H7 (cell line): ENCODE results near the gene C4B. TPM values are rescaled to one million over a fixed set of nuclear protein-coding genes. Genes with fewer than 3 reads are reported as not detected.
A peak's percentile ranks its signal among the peaks of the same experiment; 100 is the strongest.
"Not testable (repeated sequence)": the region's sequence is repeated elsewhere in the genome, so short reads cannot be mapped to it uniquely, and the experiment has no call there.

Source experiments
- DNase-seq: peaks from one replicate; pipeline ENCODE4 v3.0.0; 2012
- H3K27me3 ChIP-seq: 2 replicates; pipeline ENCODE4 v1.6.0; 2011; ENCODE audit warnings: mild to moderate bottlenecking, low read length; ENCODE audit not compliant: control insufficient read depth, insufficient read depth
- H3K36me3 ChIP-seq: replicated peaks from 2 replicates; pipeline ENCODE4 v1.5.1; 2011; ENCODE audit warnings: low read length; ENCODE audit not compliant: control insufficient read depth, insufficient read depth
- H3K4me3 ChIP-seq: 2 replicates; pipeline ENCODE4 v1.5.1; 2011; ENCODE audit warnings: low read depth, mild to moderate bottlenecking, control low read depth, low read length, moderate library complexity; ENCODE audit not compliant: insufficient read depth
- total RNA-seq: library from RNA; depleted of rRNA; stranded (reverse); fragments of >200 nt; shearing (Covaris generic); gene quantifications from 2 replicates; pipeline ENCODE4 v1.2.3, GENCODE V29; 2014; rRNA removed

C4B gene
- 1.1 and 1.9 TPM in 2 replicates for total RNA-seq

DNA sequence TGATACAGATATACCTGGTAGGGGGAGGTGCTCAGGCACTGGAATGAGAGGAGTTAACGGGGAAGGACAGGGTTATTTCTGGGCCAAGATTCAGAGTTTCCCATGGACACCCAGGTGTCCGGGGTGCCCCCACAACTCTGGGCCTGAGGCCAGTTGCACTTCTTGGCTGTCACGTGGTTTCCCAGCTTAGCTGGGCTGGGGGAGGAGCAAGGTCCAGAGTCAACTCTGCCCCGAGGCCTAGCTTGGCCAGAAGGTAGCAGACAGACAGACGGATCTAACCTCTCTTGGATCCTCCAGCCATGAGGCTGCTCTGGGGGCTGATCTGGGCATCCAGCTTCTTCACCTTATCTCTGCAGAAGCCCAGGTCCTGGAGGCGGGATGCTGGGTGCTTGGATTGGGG is at the start of gene C4B:
C4B (plus strand) TSS at position 249 of the 400 bp plus-strand sequence; CDS start at position 300, 51 bp downstream.
- not testable (repeated sequence) for H3K27me3 ChIP-seq, H3K36me3 ChIP-seq, H3K4me3 ChIP-seq, DNase-seq

DNA sequence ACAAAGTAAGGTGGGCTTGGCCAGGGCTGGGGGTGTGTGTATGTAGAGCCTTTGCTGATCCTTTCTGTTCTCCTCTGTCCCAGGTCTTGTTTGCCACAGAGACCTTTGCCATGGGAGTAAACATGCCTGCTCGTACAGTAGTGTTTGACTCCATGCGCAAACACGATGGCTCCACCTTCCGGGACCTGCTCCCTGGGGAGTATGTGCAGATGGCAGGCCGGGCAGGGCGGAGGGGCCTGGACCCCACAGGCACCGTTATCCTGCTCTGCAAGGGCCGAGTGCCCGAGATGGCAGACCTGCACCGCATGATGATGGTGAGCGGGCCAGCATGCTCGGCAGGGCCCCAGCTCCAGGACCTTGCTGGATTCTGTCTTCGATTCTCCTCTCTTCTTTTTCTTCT is 48.9 kb upstream of the C4B start:
- DNase-seq = peak; percentile 39
- Histone ChIP-seq H3K27me3 (no peaks in the 10 kb centered on the region), H3K4me3 (no peak overlapping the region), H3K36me3 (peaks cover 50% of the 10 kb centered on the region)

DNA sequence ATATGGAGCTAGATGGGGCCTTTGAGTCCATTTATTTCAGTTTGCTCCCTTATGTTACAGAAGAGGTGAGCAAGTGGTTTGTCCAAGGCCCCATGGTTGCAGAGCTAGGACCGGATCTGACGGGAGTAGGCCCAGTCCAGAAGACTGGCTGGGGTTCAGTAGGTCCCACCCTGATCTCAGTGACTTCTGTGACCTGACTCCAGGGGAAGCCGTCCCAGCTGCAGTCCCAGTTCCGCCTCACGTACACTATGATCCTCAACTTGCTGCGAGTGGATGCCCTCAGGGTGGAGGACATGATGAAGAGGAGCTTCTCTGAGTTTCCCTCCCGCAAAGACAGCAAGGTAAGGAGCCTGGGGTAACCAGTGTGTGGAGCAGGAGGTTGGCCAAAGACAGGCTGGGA is 48.1 kb upstream of the C4B start:
- peaks cover 50% of the 10 kb centered on the region for H3K36me3 ChIP-seq
- no peaks in the 10 kb centered on the region for H3K27me3 ChIP-seq
- H3K4me3 ChIP-seq = no peak overlapping the region
- DNase-seq = no peak

DNA sequence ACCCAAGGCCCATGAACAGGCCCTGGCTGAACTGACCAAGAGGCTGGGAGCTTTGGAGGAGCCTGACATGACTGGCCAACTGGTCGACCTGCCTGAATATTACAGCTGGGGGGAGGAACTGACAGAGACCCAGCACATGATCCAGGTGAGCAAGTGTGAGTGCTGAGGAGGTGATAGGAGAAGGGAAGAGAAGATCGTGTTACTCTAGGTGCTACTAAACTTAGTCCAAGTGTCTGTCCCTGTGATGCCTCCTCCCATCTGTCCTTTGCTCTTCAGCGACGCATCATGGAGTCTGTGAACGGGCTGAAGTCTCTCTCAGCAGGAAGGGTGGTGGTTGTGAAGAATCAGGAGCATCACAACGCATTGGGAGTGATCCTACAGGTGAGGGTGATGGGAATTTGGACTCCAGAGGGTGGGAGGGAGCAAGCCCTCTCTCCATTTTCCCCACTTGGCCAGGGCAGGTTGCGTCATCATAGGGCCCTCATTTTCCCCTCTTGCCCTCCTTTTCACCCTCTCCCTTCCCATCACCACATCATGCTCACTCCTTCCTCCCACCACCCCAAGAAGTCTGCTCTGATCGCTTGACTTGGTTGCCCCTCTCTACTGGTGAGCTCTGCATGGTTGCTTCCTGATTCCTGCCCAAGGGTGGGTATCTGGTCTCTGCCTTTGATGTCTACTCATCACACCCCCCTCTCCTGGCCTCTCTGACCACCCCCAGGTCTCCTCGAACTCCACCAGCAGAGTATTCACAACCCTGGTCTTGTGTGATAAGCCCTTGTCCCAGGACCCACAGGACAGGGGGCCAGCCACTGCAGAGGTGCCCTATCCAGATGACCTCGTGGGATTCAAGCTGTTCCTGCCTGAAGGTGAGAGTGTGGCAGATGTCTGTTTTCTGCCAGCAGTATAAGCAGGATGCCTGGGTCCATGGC is 47.3 kb upstream of the C4B start:
- no peak for DNase-seq
- Histone ChIP-seq H3K27me3 (no peaks in the 10 kb centered on the region), H3K4me3 (no peak overlapping the region), H3K36me3 (peaks cover 44% of the 10 kb centered on the region)

DNA sequence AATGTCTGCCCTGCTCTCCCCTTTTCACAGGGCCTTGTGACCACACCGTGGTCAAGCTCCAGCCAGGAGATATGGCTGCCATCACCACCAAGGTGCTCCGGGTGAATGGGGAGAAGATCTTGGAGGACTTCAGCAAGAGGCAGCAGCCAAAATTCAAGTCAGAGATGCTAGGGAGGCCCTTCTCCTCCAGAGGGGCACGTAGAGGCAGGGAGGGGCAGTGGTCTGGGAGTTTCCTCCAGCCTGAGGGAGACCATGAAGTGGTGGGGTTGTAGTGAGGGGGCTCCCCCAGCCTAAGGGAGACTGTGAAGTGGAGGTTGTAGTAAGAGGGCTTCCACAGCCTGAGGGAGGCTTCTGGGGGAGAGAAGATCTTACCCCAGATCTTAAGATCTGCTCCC is 46.7 kb upstream of the C4B start:
- Histone ChIP-seq H3K27me3 (no peaks in the 10 kb centered on the region), H3K36me3 (peaks cover 40% of the 10 kb centered on the region), H3K4me3 (no peak overlapping the region)
- no peak for DNase-seq

DNA sequence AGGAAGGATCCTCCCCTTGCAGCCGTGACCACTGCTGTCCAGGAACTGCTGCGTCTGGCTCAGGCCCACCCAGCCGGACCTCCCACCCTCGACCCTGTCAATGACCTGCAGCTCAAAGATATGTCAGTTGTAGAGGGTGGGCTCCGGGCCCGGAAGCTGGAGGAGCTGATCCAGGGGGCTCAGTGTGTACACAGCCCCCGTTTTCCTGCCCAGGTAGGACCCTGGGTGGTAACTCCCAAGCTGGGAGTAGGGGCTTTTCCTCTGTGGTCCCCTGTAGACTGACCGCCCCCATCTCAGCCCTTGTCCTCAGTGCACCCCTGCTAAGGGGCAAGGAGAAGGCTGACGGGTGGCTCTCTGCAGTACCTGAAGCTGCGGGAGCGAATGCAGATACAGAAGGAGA is 46.3 kb upstream of the C4B start:
- Histone ChIP-seq H3K4me3 (no peak overlapping the region), H3K36me3 (peaks cover 40% of the 10 kb centered on the region), H3K27me3 (no peaks in the 10 kb centered on the region)
- DNase-seq = peak; percentile 37

DNA sequence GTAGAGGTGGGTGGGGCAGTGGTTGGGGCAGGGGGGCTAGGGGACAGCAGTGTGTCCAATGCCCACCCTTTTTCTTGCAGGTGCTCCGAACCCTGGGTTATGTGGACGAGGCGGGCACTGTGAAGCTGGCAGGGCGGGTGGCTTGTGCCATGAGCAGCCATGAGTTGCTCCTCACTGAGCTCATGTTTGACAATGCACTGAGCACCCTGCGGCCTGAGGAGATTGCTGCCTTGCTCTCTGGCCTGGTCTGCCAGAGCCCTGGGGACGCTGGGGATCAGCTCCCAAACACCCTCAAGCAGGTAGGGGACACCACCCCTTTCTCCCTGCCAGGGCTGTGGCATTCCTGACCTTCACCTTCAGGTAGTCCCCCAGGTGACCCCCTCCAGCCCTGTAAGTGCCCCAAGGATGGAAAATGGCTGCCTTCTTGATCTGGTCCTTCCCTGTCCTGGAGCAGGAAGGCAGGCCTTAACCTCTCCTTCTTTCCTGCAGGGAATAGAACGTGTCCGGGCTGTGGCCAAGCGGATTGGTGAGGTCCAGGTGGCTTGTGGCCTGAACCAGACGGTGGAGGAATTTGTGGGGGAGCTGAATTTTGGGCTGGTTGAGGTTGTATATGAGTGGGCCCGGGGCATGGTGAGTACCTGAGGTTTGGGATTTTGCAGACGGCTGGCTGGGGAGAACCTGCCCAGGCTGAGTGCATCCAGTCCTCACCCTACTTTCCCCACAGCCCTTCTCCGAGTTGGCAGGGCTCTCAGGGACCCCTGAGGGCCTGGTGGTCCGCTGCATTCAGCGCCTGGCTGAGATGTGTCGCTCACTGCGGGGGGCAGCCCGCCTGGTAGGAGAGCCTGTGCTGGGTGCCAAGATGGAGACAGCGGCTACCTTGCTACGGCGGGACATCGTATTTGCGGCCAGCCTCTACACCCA is 45.5 kb upstream of the C4B start:
- Histone ChIP-seq H3K27me3 (no peaks in the 10 kb centered on the region), H3K36me3 (peaks cover 36% of the 10 kb centered on the region), H3K4me3 (no peak overlapping the region)
- DNase-seq = no peak

DNA sequence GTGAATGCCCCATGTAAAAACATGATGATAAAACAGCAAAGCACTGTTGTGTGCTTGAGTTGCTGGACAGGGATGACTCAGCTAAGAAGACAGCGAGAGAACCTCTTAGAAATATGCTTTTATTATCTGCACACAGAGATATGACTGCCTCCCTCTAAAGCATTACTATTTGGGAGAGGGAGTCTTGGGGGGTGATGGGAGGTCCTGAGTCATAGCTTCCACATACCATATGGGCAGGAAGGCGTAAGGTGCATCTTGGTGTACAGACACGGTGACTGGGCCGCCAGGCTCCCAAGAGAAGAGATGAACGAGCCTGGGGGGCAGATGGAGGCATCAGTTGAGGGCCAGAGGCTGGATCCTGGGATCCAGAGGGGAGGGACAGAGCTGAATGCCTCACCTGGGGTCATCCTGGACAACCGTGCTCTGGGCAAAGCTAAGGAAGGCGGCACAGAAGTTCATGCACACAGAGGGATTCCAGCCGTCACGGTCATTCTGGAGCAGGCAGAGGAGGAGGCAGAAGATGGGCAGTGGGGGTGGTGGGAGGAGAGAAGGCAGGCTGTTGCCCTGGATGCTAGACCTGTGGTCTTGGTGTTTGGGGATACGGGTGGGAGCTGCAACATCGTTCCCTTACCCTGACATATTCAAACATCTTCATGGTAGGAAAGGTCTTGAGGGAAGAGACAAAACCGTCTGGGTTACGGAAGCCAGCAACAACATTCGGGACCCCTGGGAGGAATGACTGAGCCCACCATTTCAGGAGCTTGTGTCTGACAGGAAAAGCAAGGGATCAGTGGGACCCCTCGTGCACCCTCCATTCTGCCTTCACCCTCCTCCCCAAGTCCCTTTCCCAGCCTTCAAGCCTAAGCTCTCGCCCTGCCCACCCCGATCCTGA is 44.6 kb upstream of the C4B start:
- peaks cover 34% of the 10 kb centered on the region for H3K36me3 ChIP-seq
- H3K27me3 ChIP-seq = no peaks in the 10 kb centered on the region
- no peak for DNase-seq
- H3K4me3 ChIP-seq = no peak overlapping the region

DNA sequence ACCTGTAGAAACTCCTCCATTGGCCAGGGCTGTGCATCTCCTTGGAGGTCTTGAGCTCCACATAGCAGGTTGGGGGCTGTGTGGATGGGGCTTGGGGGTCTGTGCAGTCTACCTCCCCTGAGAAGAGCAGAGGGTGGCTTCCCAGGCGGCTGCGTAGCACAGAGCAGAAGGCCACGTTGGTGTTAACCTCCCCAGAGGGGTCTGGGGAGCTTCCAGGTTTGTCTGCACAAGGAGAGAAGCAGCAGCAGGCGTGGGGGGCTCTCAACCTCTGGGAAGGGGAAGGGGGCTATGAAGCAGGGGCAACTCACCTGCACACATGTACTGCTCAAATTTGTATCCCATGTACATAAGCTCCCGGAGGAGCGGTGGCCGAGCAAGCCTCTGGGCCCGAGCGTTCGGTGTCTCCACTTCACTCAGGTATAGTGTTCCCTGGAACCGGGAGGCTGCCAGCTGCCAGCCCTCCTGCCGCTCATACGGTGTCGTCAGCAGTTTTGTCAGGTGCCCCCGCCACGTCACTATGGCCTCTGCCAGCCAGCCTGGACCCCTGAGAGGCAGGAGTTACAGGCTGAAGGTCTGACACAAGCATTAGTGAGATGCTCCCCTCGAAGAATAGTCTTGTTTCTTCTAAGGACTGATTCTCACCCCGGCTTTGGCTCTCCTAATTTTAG is 43.9 kb upstream of the C4B start:
- Histone ChIP-seq H3K27me3 (no peaks in the 10 kb centered on the region), H3K4me3 (peak overlapping the region; percentile 74), H3K36me3 (peaks cover 30% of the 10 kb centered on the region)
- DNase-seq = no peak

DNA sequence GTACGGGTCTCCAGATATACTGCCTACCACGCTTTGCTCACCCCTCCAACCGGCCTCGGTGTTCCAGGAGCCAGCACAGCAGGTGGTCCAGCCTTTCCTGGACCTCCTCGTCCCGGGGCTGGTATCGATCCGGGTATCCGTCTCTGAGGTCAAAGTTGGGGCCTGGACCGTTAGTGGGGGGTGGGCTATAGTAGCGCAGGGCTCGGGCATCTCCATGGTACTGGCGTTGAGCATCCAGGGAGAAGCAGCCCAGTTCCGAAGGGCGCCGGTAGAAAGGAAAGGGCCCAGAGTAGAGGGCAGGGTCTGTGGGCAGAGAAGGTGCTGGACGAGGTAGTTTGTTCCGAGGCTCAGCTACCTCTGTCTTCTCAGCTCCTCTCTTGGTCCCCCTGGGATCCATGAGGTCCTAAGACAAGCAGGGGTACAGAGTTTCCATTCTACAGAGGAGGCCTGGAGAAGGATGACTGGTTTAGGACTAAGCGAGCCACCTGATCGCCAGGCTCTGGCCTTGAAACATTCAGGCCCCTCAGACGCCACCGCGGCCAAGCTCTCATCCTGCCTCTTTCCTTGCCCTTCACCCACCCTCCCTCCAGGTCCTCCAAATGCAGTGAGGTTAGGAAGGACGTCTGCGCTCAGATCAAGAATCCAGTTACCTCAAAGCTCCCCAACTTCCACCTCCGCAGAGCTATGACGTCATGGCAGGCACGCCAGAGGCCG is 43.2 kb upstream of the C4B start:
- Histone ChIP-seq H3K36me3 (peaks cover 27% of the 10 kb centered on the region), H3K27me3 (no peaks in the 10 kb centered on the region), H3K4me3 (peak overlapping the region; percentile 74)
- DNase-seq = no peak

DNA sequence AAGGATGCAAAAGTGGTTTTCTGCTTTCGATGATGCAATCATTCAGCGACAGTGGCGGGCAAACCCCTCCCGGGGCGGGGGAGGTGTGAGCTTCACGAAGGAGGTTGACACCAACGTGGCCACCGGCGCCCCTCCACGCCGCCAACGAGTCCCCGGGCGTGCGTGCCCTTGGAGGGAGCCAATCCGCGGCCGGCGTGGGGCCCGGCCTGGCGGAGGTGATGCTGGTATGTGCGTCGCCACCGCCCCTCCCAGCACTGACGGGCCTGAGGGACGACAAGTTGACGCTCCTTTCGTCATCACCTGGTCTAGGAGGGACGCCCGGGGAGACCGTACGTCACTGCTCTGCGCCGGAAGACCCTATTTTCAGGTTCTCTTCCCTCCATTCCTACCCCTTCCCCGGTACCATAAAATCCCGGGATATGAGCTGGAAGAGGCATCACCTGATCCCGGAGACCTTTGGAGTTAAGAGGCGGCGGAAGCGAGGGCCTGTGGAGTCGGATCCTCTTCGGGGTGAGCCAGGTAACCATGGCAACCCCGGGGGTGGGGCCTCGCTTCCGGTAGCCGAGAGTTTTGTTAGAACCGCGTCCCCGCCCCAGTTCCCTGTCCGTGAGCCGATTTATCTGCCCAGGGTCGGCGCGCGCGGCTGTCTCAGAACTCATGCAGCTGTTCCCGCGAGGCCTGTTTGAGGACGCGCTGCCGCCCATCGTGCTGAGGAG is 42.4 kb upstream of the C4B start, which contains the start of gene DXO:
DXO (minus strand) TSS at position 146 of the 716 bp plus-strand sequence. CDS start 463 bp downstream, outside the sequence.
- no peaks in the 10 kb centered on the region for H3K27me3 ChIP-seq
- H3K36me3 ChIP-seq = peaks cover 19% of the 10 kb centered on the region
- DNase-seq = peak; percentile 99
- H3K4me3 ChIP-seq = peak within 1 kb of the TSS; percentile 74

DNA sequence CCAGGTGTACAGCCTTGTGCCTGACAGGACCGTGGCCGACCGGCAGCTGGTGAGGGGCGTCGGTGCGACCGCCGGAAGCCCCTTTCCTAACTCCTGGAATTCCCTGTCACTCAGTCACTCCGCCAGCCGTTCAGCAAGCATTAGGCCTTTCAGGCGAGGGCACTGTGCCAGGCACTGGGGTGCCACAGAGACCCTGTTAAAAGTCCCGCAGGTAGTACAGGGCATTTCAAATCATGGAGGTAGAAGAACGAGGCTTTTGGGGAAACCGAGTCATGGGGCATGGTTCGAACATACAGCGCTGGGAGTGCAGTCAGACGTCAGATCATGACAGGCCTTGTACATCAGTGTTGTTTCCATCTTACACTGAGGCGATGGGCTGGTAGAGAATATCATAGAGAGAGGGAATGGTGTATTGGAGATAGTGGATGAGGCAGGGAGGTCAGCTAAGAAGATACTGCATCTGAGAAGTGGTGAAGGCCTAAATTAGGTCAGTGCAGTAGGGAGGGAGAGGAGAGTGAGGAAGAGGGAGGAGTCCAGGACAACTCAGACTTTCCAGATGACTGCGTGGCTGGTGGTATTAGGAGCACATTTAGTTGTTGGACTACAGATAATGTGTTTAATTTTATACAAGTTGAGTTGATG is 41.8 kb upstream of the C4B start:
- H3K4me3 ChIP-seq = peak overlapping the region; percentile 74
- H3K36me3 ChIP-seq = peaks cover 13% of the 10 kb centered on the region
- no peak for DNase-seq
- no peaks in the 10 kb centered on the region for H3K27me3 ChIP-seq
